Activated naive CD8-positive, alpha-beta T cell treated with anti-CD3 and anti-CD28 coated beads, Interleukin-2, amount 10 ng/mL, durations not matched to agents 7 days and 5 days (primary cell): Measurements from ENCODE around the gene SNRNP70. TPM values are rescaled to one million over a fixed set of nuclear protein-coding genes. Genes with fewer than 3 reads are reported as not detected.
"Not testable (repeated sequence)": the region's sequence is repeated elsewhere in the genome, so short reads cannot be mapped to it uniquely, and the experiment has no call there.

Experiments used
- ATAC-seq: fragments of 150-1000 bp; cut with Tn5 transposase; one replicate; pipeline ENCODE4 v1.10.0; 2021; ENCODE audit warnings: low read depth, moderate library complexity
- POLR2A ChIA-PET: fragments of 350-600 bp; sonication (Branson Sonifier 250); formaldehyde crosslinking; loops from one replicate; lab custom pipeline; 2021; ENCODE audit warnings: antibody characterized with exemption; lab: Charles Lee
- DNase-seq: peaks from one replicate; pipeline ENCODE4 v3.0.0; 2021
- H3K27ac Mint-ChIP-seq: one replicate; pipeline ENCODE4 v1.8.0; 2022; ENCODE audit warnings: mild to moderate bottlenecking, mixed read lengths
- H3K27me3 Mint-ChIP-seq: one replicate; pipeline ENCODE4 v1.8.0; 2022; ENCODE audit warnings: mild to moderate bottlenecking, moderate library complexity, mixed read lengths
- H3K36me3 Mint-ChIP-seq: one replicate; pipeline ENCODE4 v1.8.0; 2021; ENCODE audit warnings: mild to moderate bottlenecking, mixed read lengths
- H3K4me1 Mint-ChIP-seq: one replicate; pipeline ENCODE4 v1.8.0; 2021; ENCODE audit warnings: mixed read lengths
- H3K4me3 Mint-ChIP-seq: one replicate; pipeline ENCODE4 v1.8.0; 2022; ENCODE audit warnings: mild to moderate bottlenecking, moderate library complexity, mixed read lengths
- H3K9me3 Mint-ChIP-seq: one replicate; pipeline ENCODE4 v1.8.0; 2021; ENCODE audit warnings: mixed read lengths
- total RNA-seq, 2 experiments: library from RNA; stranded (reverse); gene quantifications; one replicate each; pipeline ENCODE4 v1.2.3, GENCODE V29; 2021

Gene SNRNP70
- total RNA-seq, 2 experiments from 2014 or later, result 321 to 328 TPM

DNA sequence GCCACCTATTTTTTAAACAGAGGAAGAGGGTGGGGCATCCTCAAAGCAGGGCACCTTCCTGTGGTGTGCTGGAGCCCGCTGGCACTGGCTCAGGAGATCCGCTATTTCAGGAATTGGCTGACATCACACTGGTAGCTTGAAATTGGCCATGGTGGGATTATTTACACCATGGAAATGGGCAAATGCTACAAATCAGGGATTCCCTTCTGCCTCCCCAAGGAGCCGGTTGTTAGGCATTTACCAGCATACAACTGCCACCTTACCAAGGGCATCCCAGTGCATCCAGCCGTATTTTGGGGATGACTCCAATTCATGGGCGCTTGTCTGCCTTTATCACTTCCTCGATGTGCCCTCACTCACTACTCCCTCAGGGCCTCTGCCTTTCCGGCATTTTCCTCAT, 55.7 kb downstream of the SNRNP70 start:
- Mint-ChIP-seq H3K9me3 (no peaks in the 10 kb centered on the region), H3K4me1 (peaks cover 14% of the 10 kb centered on the region), H3K4me3 (no peak overlapping the region), H3K36me3 (no peaks in the 10 kb centered on the region), H3K27me3 (peaks cover 11% of the 10 kb centered on the region), H3K27ac (no peak overlapping the region)
- DNase-seq, result no peak
- POLR2A ChIA-PET, result interaction anchor here (0.6 kb wide), 2 partner anchors 46 to 123 kb away, joined by 3 read pairs; no protein-coding TSS in a partner anchor
- ATAC-seq, result no peak

DNA sequence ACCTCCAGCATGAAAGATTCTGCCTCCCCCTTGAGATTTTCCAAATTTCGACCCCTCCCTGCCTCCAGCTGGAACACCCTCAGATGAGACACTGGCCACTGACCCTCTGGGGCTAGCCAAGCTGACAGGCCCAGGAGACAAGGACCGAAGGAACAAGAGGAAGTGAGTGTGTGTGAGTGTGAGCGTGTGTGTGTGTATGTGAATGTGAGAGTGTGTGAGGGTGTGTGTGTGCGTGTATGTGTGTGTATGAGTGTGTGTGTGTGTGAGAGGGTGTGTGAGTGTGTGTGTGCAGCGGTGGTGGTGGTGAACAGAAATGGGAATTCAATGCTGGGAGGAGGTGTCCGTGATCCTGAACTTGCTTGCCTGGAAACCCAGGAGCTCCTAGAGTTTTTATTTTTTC, 56.1 kb downstream of the SNRNP70 start:
- H3K27ac Mint-ChIP-seq, result no peak overlapping the region
- peaks cover 17% of the 10 kb centered on the region for H3K4me1 Mint-ChIP-seq
- POLR2A ChIA-PET, result interaction anchor here (0.6 kb wide), 2 partner anchors 46 to 124 kb away, joined by 3 read pairs; no protein-coding TSS in a partner anchor
- no peaks in the 10 kb centered on the region for H3K36me3 Mint-ChIP-seq
- no peak for DNase-seq
- H3K4me3 Mint-ChIP-seq, result no peak overlapping the region
- peaks cover 13% of the 10 kb centered on the region for H3K27me3 Mint-ChIP-seq
- no peaks in the 10 kb centered on the region for H3K9me3 Mint-ChIP-seq
- ATAC-seq, result no peak

DNA sequence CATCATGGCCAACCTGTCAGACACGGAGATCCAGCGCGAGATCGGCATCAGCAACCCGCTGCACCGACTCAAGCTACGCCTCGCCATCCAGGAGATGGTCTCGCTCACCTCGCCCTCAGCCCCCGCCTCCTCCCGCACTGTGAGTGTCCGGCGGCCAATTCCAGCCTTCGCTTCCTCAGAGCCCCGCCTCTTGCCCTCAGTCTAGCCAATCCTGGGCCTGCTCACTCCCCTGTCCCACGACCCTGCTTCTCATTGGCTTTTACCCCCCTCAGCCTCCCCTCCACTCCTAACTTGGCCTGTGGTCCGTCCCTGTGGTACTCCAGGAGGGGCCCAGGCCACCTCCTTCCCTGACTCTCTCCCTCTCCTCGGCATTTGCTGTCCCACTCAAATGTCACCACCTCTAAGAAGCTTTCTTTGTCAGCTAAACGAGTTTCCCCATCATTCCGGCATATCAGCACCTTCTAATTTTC, 57.6 kb downstream of the SNRNP70 start:
- POLR2A ChIA-PET, result interaction anchor here (0.9 kb wide), 2 partner anchors 9 to 856 kb away, joined by 3 read pairs; no protein-coding TSS in a partner anchor
- peak overlapping the region; percentile 68 for H3K27ac Mint-ChIP-seq
- peaks cover 26% of the 10 kb centered on the region for H3K27me3 Mint-ChIP-seq
- H3K9me3 Mint-ChIP-seq, result no peaks in the 10 kb centered on the region
- DNase-seq (peak; percentile 76), ATAC-seq (peak; percentile 94)
- peak overlapping the region; percentile 88 for H3K4me3 Mint-ChIP-seq
- peaks cover 17% of the 10 kb centered on the region for H3K4me1 Mint-ChIP-seq
- H3K36me3 Mint-ChIP-seq, result no peaks in the 10 kb centered on the region

DNA sequence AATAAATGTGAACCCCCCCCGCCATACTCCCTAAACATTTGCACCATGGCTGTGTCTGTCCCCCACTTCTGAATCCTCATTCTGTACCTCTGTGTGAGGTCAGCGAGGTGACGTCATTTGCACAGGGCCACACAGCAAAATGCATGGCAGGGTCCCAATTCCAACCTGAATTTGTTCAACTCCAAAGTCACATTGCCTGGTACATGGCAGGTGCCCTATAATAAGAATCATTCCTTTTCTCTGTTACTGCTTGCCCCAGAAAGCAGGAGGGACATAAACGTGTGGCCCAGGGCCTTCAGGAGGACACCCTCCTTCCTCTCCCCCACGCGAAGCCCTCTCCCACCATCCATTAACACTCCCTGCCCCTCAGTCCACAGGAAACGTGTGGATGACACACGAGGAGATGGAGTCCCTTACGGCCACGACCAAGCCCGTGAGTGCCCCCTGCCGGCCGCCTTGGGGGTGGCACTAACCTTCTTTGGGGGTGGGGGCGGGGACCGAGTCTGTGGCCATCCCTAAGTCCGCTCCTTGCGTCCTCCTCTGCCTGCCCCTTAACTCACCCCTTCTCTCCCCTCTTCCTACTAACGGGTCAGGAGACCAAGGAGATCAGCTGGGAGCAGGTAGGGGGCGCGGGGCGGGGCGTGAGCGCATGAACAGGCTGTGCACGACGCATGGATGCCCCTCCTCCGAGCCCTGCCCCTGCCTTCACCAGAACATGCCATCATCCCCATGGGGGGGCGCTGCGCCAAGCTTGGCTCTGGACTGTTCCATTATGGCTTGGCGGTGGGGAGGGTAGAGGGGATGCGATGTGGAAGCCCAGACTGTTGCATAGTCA, 60.5 kb downstream of the SNRNP70 start:
- Mint-ChIP-seq H3K36me3 (no peaks in the 10 kb centered on the region), H3K27me3 (peaks cover 50% of the 10 kb centered on the region), H3K9me3 (no peaks in the 10 kb centered on the region), H3K27ac (peak overlapping the region; percentile 70), H3K4me1 (peaks cover 22% of the 10 kb centered on the region), H3K4me3 (peak overlapping the region; percentile 74)
- ATAC-seq (peak; percentile 32), DNase-seq (peak; percentile 86)
- POLR2A ChIA-PET, result interaction anchor here (0.8 kb wide), 1 partner anchor 20 kb away, joined by 4 read pairs; no protein-coding TSS in a partner anchor

DNA sequence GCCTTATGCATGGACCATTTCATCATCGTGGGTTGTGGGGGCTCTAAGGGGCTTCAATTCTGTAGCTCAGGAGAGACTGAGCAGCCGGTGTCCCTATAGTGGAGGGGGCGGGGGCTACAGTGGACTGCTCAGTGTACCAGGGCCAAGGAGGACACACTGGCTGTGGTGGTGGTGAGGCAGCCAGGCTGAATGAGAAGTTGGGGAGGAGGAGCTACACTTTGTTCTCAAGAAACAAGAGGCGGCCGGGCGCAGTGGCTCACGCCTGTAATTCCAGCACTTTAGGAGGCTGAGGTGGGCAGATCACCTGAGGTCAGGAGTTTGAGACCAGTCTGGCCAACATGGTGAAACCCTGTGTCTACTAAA, 61.1 kb downstream of the SNRNP70 start:
- ATAC-seq, DNase-seq, POLR2A ChIA-PET, H3K36me3 Mint-ChIP-seq, H3K9me3 Mint-ChIP-seq, H3K4me3 Mint-ChIP-seq, H3K27ac Mint-ChIP-seq: not testable (repeated sequence)
- Mint-ChIP-seq H3K27me3 (peaks cover 55% of the 10 kb centered on the region), H3K4me1 (peaks cover 23% of the 10 kb centered on the region)

DNA sequence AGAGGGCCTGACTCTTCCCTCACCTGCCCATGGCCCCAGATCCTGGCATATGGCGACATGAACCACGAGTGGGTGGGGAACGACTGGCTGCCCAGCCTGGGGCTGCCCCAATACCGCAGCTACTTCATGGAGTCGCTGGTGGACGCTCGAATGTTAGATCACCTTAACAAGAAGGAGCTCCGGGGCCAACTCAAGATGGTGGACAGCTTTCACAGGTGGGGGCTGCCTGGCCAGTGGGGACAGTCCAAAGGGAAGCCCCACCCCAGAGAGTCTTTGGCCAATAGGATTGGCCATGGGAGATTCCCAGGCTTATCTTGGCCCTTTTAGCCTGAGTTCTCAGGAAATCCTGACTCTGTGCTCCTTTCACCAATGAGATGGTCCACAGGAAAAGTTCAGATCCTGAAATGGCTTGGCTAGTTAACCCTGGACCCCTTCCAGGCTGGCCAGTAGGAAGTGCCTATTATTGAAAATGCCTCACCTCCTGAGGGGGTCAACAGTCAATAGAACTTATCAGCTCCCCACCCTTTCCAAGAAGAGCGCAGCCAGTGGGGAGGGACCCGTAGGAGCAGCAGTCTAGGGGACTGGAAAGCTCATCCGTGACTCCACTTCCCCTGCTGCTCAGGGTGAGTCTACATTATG, 62.9 kb downstream of the SNRNP70 start:
- DNase-seq, result no peak
- H3K9me3 Mint-ChIP-seq, result no peaks in the 10 kb centered on the region
- H3K4me3 Mint-ChIP-seq, result peak overlapping the region; percentile 63
- POLR2A ChIA-PET, result no interaction called here
- peaks cover 17% of the 10 kb centered on the region for H3K4me1 Mint-ChIP-seq
- no peak for ATAC-seq
- H3K27ac Mint-ChIP-seq, result no peak overlapping the region
- H3K27me3 Mint-ChIP-seq, result peaks cover 62% of the 10 kb centered on the region
- H3K36me3 Mint-ChIP-seq, result no peaks in the 10 kb centered on the region

DNA sequence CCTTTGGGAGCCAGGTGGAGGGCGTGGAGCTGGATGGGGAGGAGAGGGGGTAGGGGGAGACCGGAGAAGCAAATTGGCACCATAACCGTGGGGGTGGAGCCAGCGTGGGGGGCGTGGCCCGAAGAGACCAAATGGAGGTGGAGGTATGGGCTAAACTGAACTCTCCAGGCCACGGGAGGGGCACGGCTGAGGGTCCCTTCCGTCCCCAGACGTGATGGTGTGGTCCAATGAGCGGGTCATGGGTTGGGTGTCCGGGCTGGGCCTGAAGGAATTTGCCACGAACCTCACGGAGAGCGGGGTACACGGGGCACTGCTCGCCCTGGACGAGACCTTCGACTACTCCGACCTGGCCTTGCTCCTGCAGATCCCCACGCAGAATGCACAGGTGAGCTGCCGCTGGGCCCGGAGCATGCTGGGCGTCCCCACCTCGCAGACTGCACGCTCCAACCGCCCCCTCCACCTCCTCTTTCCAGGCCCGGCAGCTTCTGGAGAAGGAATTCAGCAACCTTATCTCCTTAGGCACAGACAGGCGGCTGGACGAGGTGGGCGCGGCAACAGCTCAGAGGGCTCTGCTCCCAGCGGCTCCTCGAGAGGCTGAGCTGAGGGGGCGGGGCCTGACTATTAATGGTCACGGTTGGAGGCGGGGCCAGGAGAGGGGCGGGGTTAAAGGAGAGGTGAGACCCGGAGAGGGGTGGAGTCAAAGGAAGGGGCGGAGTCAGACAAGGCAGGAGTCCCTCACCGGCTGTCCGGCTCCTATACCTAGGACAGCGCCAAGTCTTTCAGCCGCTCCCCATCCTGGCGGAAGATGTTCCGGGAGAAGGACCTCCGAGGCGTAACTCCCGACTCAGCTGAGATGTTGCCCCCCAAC, 63.8 kb downstream of the SNRNP70 start:
- Mint-ChIP-seq H3K27ac (no peak overlapping the region), H3K4me1 (peaks cover 20% of the 10 kb centered on the region), H3K9me3 (no peaks in the 10 kb centered on the region), H3K36me3 (no peaks in the 10 kb centered on the region), H3K27me3 (peaks cover 70% of the 10 kb centered on the region), H3K4me3 (peak overlapping the region; percentile 85)
- peak; percentile 85 for DNase-seq
- ATAC-seq, result peak; percentile 40
- POLR2A ChIA-PET, result no interaction called here

DNA sequence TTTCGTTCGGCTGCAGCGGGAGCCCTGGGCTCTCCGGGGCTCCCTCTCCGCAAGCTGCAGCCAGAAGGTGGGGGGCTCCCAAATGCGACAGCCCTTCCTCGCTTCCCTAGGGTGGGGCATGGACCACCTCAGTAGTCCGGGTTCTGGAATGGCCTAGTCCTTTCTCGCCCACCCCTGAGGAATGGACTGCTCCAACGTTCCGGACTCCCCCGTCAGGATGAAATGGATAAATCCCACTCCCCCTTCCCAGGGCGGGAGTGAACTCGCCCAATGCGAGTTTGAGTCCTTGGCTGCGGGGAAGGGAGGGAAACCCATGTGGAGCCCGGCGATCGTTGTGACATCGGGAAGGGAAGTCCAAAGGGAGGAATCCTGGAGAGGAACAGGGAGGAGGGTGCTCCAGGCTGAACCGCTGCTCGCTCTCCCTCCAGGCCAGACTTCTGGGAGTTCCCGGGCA, 64.4 kb downstream of the SNRNP70 start:
- Mint-ChIP-seq H3K36me3 (no peaks in the 10 kb centered on the region), H3K27ac (no peak overlapping the region), H3K9me3 (no peaks in the 10 kb centered on the region), H3K27me3 (peaks cover 72% of the 10 kb centered on the region), H3K4me3 (peak overlapping the region; percentile 85), H3K4me1 (peaks cover 20% of the 10 kb centered on the region)
- ATAC-seq, result no peak
- no peak for DNase-seq
- POLR2A ChIA-PET, result no interaction called here

DNA sequence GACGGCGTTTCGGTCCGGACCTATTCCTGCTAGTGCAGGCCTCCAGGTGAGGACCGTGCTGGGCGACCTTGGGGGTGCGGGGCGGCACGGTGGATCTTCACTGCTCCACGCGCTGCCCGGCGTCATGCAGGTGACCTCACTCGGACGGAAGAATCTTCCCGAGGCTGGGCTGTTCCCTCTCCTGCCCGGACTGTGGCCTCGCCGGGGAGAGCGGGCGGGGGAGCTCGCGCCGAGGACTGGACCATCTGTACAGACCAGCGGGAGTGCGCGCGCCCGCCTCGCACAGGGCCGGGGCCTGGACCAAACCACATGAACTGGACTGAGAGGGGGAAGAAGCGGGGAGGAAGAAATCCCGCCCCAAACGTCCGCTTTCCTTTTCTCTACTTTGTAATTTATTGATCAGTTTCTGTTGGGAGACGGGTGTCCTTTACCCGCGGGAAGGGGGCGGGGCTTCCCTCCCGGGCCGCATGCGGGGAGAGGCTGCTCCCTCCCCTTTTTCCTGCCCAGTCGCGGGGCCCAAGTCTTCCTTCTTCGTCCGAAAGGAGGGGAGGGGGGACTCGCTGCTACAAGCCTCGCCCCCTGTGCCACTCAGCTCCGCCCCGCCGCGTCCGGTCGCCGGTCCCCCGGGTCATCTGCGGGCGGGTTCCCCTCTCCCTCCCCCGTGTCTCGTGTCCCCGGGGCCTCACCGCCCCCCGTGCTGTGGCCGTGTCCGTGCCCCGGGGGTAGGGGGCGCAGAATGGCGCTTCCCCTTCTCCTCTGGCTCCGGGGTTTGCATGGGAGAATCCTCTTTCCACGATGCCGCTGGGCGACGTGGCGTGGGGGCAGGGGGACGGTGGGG, 65.1 kb downstream of the SNRNP70 start:
- Mint-ChIP-seq H3K27ac (peak overlapping the region; percentile 54), H3K4me3 (peak overlapping the region; percentile 85), H3K4me1 (peaks cover 20% of the 10 kb centered on the region), H3K9me3 (no peaks in the 10 kb centered on the region), H3K36me3 (no peaks in the 10 kb centered on the region), H3K27me3 (peaks cover 72% of the 10 kb centered on the region)
- POLR2A ChIA-PET, result interaction anchor here (0.5 to 0.6 kb wide), 2 partner anchors 76 to 660 kb away, joined by 4 read pairs; no protein-coding TSS in a partner anchor
- ATAC-seq (peak; percentile 13), DNase-seq (peak; percentile 66)

DNA sequence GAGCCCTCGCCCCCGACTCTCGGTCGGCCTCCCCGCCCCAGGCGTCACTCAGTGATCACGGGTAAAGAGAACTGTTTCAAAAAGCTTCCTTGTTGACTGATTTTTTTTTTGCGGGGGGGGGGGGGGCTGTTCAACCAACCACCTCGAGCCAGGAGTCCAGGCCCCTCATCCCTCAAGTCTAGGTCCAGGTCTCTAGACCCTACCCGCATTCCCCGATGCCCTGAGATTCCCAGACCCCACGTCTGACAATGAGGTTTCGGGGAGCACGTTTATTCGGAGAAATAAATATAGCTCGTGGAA, 65.6 kb downstream of the SNRNP70 start:
- POLR2A ChIA-PET, result no interaction called here
- Mint-ChIP-seq H3K36me3 (no peaks in the 10 kb centered on the region), H3K4me1 (peaks cover 16% of the 10 kb centered on the region), H3K9me3 (no peaks in the 10 kb centered on the region), H3K27me3 (peaks cover 70% of the 10 kb centered on the region), H3K27ac (no peak overlapping the region), H3K4me3 (peak overlapping the region; percentile 85)
- no peak for DNase-seq
- no peak for ATAC-seq

DNA sequence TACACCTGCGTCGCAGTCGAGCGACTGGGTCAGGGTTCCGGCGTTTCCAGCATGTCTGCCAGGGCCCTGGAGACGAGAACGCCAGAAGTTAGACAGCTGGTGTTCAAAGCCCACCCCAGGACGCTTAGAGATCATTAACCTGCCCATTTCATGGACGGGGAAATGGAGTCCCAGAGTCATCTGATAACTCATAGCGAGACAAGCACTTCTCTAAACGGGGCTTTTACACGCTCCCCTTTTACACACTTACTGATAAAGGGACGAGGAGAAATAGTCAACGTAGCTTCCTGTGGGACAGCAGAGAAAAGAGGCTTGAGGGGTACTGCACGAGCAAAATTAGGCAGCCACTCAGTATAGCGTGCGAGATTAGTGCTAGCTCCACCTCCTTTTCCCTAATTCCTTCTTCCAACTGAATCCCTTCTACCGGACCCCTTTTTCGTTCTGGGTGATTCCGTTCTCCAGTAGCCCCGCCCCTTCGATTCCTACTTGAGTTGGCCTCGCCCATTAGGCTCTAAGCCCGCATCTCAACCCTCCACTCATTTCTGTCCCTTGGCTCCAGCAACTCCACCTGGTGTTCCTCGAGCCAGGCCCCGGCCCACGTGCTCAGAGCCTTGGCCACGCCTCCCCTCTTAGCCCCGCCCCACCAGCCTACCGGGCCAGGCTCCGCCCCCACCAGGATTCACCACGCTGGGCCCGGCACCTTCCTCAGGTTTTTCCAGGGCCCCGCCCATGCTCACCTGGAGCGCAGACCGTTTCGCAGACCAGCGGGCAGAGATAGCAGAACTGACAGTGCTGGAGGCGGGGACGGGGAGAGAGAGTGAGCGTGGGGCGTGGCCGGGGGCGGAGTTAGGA, 66.2 kb downstream of the SNRNP70 start:
- Mint-ChIP-seq H3K4me1 (peaks cover 12% of the 10 kb centered on the region), H3K27ac (no peak overlapping the region), H3K27me3 (peaks cover 69% of the 10 kb centered on the region), H3K4me3 (no peak overlapping the region), H3K36me3 (no peaks in the 10 kb centered on the region), H3K9me3 (no peaks in the 10 kb centered on the region)
- DNase-seq (peak; percentile 63), ATAC-seq (no peak)
- POLR2A ChIA-PET, result interaction anchor here (1.1 kb wide), 1 partner anchor 25 kb away, joined by 4 read pairs; no protein-coding TSS in a partner anchor
